HepG2 (cell line): Measurements from ENCODE around the gene FSCN2. TPM values are rescaled to one million over a fixed set of nuclear protein-coding genes. Genes with fewer than 3 reads are reported as not detected.

Experiments
- DR1 ChIP-seq: sonication (generic); formaldehyde crosslinking; IDR thresholded peaks from 2 replicates; pipeline ENCODE4 v1.8.0; 2021; ENCODE audit warnings: mild to moderate bottlenecking, missing genetic modification reagents, inconsistent platforms
- FOXA3 ChIP-seq: IDR thresholded peaks from 2 replicates; pipeline ENCODE4 v1.6.1; 2016; ENCODE audit warnings: missing genetic modification reagents, missing compliant biosample characterization
- GLMP ChIP-seq: sonication (generic); formaldehyde crosslinking; IDR thresholded peaks from 2 replicates; pipeline ENCODE4 v1.9.0; 2021; ENCODE audit warnings: missing genetic modification reagents, mild to moderate bottlenecking, borderline replicate concordance
- HMG20B ChIP-seq: conservative IDR thresholded peaks from 2 replicates; pipeline ENCODE4 v1.6.1; 2016; ENCODE audit warnings: missing genetic modification reagents, missing compliant biosample characterization
- HNRNPL ChIP-seq: fragments of 200-400 bp; formaldehyde crosslinking; IDR thresholded peaks from 2 replicates; pipeline ENCODE4 v1.6.1; 2017; ENCODE audit warnings: mild to moderate bottlenecking, low read depth, low read length
- KAT7 ChIP-seq: IDR thresholded peaks from 2 replicates; pipeline ENCODE4 v1.6.1; 2018; ENCODE audit warnings: borderline replicate concordance, missing compliant biosample characterization
- KLF6 ChIP-seq: IDR thresholded peaks from 2 replicates; pipeline ENCODE4 v1.8.0; 2016; ENCODE audit warnings: missing biosample characterization, missing genetic modification reagents
- NBN ChIP-seq: fragments of 450-650 bp; conservative IDR thresholded peaks from 2 replicates; pipeline ENCODE4 v1.6.1; 2017
- NKX3-1 ChIP-seq: sonication (generic); formaldehyde crosslinking; IDR thresholded peaks from 2 replicates; pipeline ENCODE4 v1.5.0; 2020; ENCODE audit warnings: missing genetic modification reagents
- POGK ChIP-seq: sonication (generic); formaldehyde crosslinking; conservative IDR thresholded peaks from 2 replicates; pipeline ENCODE4 v1.8.0; 2022; ENCODE audit warnings: mild to moderate bottlenecking, moderate library complexity, missing genetic modification reagents
- SATB2 ChIP-seq: sonication (generic); formaldehyde crosslinking; IDR thresholded peaks from 2 replicates; pipeline ENCODE4 v1.5.0; 2020; ENCODE audit warnings: missing genetic modification reagents
- TBL1XR1 ChIP-seq: fragments of 150-350 bp; IDR thresholded peaks from 2 replicates; pipeline ENCODE4 v1.6.1; 2014; ENCODE audit warnings: borderline replicate concordance, low read length; ENCODE audit not compliant: partially characterized antibody
- TCF12 ChIP-seq, 2 experiments: fragments of 450-650 bp in 1 of 2; sonication (generic) in 1 of 2; formaldehyde crosslinking in 1 of 2; IDR thresholded peaks; 2 replicates each; pipeline versions ENCODE4 v1.6.1 to v1.8.0; 2017 to 2022; ENCODE audit warnings: antibody characterized with exemption in 1 of 2, mild to moderate bottlenecking in 1 of 2, missing genetic modification reagents in 1 of 2, moderate library complexity in 1 of 2
- XBP1 ChIP-seq: sonication (generic); formaldehyde crosslinking; IDR thresholded peaks from 2 replicates; pipeline ENCODE4 v1.5.0; 2020; ENCODE audit warnings: missing genetic modification reagents
- ZFP90 ChIP-seq: sonication (generic); formaldehyde crosslinking; IDR thresholded peaks from 2 replicates; pipeline ENCODE4 v1.8.0; 2022; ENCODE audit warnings: missing genetic modification reagents, mild to moderate bottlenecking, inconsistent platforms, borderline replicate concordance
- ZKSCAN1 ChIP-seq: fragments of 150-350 bp; IDR thresholded peaks from 2 replicates; pipeline ENCODE4 v1.6.1; 2014; ENCODE audit warnings: low read length
- ZMAT5 ChIP-seq: sonication (generic); formaldehyde crosslinking; IDR thresholded peaks from 2 replicates; pipeline ENCODE4 v1.5.0; 2020; ENCODE audit warnings: mild to moderate bottlenecking, low read depth, missing genetic modification reagents, borderline replicate concordance
- ZMYM2 ChIP-seq: sonication (generic); formaldehyde crosslinking; IDR thresholded peaks from 2 replicates; pipeline ENCODE4 v1.8.0; 2022; ENCODE audit warnings: mild to moderate bottlenecking, missing genetic modification reagents
- ZNF670 ChIP-seq: sonication (generic); formaldehyde crosslinking; IDR thresholded peaks from 2 replicates; pipeline ENCODE4 v1.8.0; 2022; ENCODE audit warnings: mild to moderate bottlenecking, missing genetic modification reagents, borderline replicate concordance
- ZNF775 ChIP-seq: sonication (generic); formaldehyde crosslinking; IDR thresholded peaks from 2 replicates; pipeline ENCODE4 v1.4.0; 2020; ENCODE audit warnings: missing genetic modification reagents, mild to moderate bottlenecking, moderate library complexity, borderline replicate concordance
- ZNF780A ChIP-seq: sonication (generic); formaldehyde crosslinking; IDR thresholded peaks from 2 replicates; pipeline ENCODE4 v1.8.0; 2022; ENCODE audit warnings: mild to moderate bottlenecking, missing genetic modification reagents, moderate library complexity
- ZNF782 ChIP-seq: sonication (generic); formaldehyde crosslinking; IDR thresholded peaks from 2 replicates; pipeline ENCODE4 v1.4.0; 2020; ENCODE audit warnings: missing genetic modification reagents, mild to moderate bottlenecking, borderline replicate concordance
- ZNF891 ChIP-seq: sonication (generic); formaldehyde crosslinking; IDR thresholded peaks from 2 replicates; pipeline ENCODE4 v1.5.0; 2020; ENCODE audit warnings: mild to moderate bottlenecking, missing genetic modification reagents
- ZSCAN20 ChIP-seq: sonication (generic); formaldehyde crosslinking; IDR thresholded peaks from 2 replicates; pipeline ENCODE4 v1.4.0; 2020; ENCODE audit warnings: missing genetic modification reagents, mild to moderate bottlenecking, borderline replicate concordance
- ZUFSP ChIP-seq: sonication (generic); formaldehyde crosslinking; IDR thresholded peaks from 2 replicates; pipeline ENCODE4 v1.9.0; 2021; ENCODE audit warnings: missing genetic modification reagents, mild to moderate bottlenecking, borderline replicate concordance
- polyA plus RNA-seq, 8 experiments: library from polyadenylated mRNA; depleted of rRNA in 3 of 8; stranded (reverse) in 7 of 8; unstranded in 1 of 8; fragments of >200 nt; fragmentation: Illumina TruSeq in 4 of 8; extraction: Trizol in 4 of 8; gene quantifications; 2 replicates each; pipeline versions ENCODE4 v1.2.1 to v1.2.3, GENCODE V29; 2011 to 2016; ENCODE audit warnings: low read depth in 4 of 8, missing spikeins in 1 of 8, mixed read lengths in 1 of 8; ENCODE audit not compliant: insufficient read depth in 1 of 8
- total RNA-seq, 5 experiments: library from RNA; depleted of rRNA; stranded (reverse); fragments of >200 nt; fragmentation: Illumina TruSeq; extraction: Trizol; gene quantifications; 2 replicates each; pipeline ENCODE4 v1.2.3, GENCODE V29; 2016; ENCODE audit warnings: low read depth in 1 of 5

The FSCN2 gene
- total and polyA plus RNA-seq, 2 of the 13 experiments (the other 11 are each of a cell fraction or from before 2014, with no cell fraction given) = 0.09 TPM; not detected in 1

GRCh38 chr17:81514739-81515529 lies 13.2 kb upstream of the FSCN2 start (continued):
- TF ChIP-seq POGK (CRISPR knock-in tag) (peak; percentile 42; the same call in 1 of the 2 replicates), ZKSCAN1 (no peak), ZFP90 (CRISPR knock-in tag) (peak; percentile 83; the same call in 1 of the 2 replicates), TCF12 (IDR thresholded peaks at IDR 0.05) (no peak), TCF12 (CRISPR knock-in tag; IDR thresholded peaks at IDR 0.05) (0 out of 2 replicates have a peak, but pooled peaks have one; percentile 75), DR1 (peak; percentile 41; the same call in 1 of the 2 replicates), KLF6 (CRISPR knock-in tag) (0 out of 2 replicates have a peak, but pooled peaks have one; percentile 57), FOXA3 (CRISPR knock-in tag) (no peak), ZNF780A (no peak), XBP1 (CRISPR knock-in tag) (no peak), ZNF891 (no peak), ZUFSP (CRISPR knock-in tag) (no peak), ZNF670 (no peak), NKX3-1 (CRISPR knock-in tag) (peak; percentile 62; the same call in 1 of the 2 replicates), SATB2 (CRISPR knock-in tag) (no peak), ZMYM2 (CRISPR knock-in tag) (no peak), GLMP (no peak), ZNF775 (CRISPR knock-in tag) (no peak), HMG20B (0 out of 2 replicates have a peak, but pooled peaks have one; percentile 14), NBN (no peak), ZMAT5 (CRISPR knock-in tag) (no peak), TBL1XR1 (no peak), ZNF782 (CRISPR knock-in tag) (0 out of 2 replicates have a peak, but pooled peaks have one; percentile 57), KAT7 (CRISPR knock-in tag) (no peak), ZSCAN20 (no peak; the same call in 1 of the 2 replicates), HNRNPL (no peak)
